ENCODE data around the gene ATP13A5. TPM values are rescaled to one million over a fixed set of nuclear protein-coding genes. Genes with fewer than 3 reads are reported as not detected.

ATP13A5 gene
- total RNA-seq, 2 donors from 2014 or later = 0.59 TPM; not detected in 1

DNA sequence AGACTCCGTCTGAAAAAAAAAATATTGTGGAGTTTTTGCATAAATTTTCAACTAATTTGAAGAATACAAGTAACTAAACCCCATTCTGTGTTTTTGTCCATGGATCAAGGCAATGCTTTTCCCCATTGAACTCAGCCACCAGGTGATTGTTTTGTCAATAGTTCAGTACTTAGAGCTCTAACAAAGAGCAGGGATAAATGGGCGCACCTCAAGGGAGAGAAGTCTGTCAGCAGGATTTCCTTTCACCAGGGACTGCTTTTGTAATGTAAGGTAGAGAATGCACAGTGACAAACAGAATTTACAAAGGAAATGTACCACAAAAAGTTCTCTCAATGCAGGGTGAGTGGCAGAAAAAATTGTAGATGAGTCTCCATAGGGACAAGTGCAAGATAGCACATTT lies 10.8 kb upstream of the ATP13A5 start:
- Mint-ChIP-seq H3K27ac (peak overlapping the region; percentile 24), H3K9me3 (peaks cover 5% of the 10 kb centered on the region), H3K36me3 (ENCODE audit: low read depth) (no peaks in the 10 kb centered on the region), H3K4me1 (peaks cover 27% of the 10 kb centered on the region), H3K27me3 (ENCODE audit: insufficient read depth) (peaks cover 7% of the 10 kb centered on the region), H3K4me3 (no peak overlapping the region)
- WGBS, 2 experiments (ENCODE audit: insufficient coverage in 1 of 2, insufficient read length in 1 of 2) = 61 to 71% methylated on average over 1 to 2 of the region's 2 CpGs
- Histone ChIP-seq H3K9ac (ENCODE audit: extremely low read depth, low read length, poor library complexity, severe bottlenecking) (no peak overlapping the region), H3K9me3 (ENCODE audit: control insufficient read depth, low read length) (peaks cover 7% of the 10 kb centered on the region), H3K27ac (ENCODE audit: low read depth, low read length) (no peak overlapping the region), H3K4me1 (ENCODE audit: control insufficient read depth, insufficient read depth, low read length) (peaks cover 11% of the 10 kb centered on the region), H3K36me3 (ENCODE audit: control insufficient read depth, insufficient read depth, low read length) (no peaks in the 10 kb centered on the region), H3K4me3 (ENCODE audit: low read length) (no peak overlapping the region), H3K27me3 (ENCODE audit: control insufficient read depth, insufficient read depth, low read length, poor library complexity, severe bottlenecking) (no peaks in the 10 kb centered on the region)
- DNase-seq = no peak
- TF ChIP-seq, protein P1, sequence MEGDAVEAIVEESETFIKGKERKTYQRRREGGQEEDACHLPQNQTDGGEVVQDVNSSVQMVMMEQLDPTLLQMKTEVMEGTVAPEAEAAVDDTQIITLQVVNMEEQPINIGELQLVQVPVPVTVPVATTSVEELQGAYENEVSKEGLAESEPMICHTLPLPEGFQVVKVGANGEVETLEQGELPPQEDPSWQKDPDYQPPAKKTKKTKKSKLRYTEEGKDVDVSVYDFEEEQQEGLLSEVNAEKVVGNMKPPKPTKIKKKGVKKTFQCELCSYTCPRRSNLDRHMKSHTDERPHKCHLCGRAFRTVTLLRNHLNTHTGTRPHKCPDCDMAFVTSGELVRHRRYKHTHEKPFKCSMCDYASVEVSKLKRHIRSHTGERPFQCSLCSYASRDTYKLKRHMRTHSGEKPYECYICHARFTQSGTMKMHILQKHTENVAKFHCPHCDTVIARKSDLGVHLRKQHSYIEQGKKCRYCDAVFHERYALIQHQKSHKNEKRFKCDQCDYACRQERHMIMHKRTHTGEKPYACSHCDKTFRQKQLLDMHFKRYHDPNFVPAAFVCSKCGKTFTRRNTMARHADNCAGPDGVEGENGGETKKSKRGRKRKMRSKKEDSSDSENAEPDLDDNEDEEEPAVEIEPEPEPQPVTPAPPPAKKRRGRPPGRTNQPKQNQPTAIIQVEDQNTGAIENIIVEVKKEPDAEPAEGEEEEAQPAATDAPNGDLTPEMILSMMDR (conservative IDR thresholded peaks at IDR 0.05) = no peak

DNA sequence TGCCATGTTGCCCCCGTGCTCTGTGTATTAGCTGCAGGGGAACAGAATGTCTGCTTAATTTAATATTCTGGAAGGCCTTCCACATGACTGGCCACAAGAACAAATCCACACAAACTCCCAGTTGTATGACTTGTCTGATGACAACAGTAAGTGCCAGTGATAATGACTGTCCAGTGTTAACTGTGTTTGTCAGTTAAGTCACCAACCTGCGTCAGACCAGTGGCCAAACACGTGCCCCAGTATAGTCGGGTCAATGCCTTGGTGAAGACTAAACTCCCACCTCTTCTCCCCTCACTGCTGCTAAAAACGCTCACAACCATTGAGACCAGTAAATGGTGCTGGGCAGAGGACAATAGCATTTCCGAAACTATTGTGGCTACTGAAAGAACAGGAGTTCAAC lies 9.8 kb upstream of the ATP13A5 start:
- no peak overlapping the region for H3K27ac ChIP-seq (ENCODE audit: low read depth, low read length)
- H3K4me1 Mint-ChIP-seq = peaks cover 33% of the 10 kb centered on the region
- no peak overlapping the region for H3K4me3 ChIP-seq (ENCODE audit: low read length)
- peaks cover 7% of the 10 kb centered on the region for H3K27me3 Mint-ChIP-seq (ENCODE audit: insufficient read depth)
- H3K4me3 Mint-ChIP-seq = no peak overlapping the region
- no peaks in the 10 kb centered on the region for H3K36me3 ChIP-seq (ENCODE audit: control insufficient read depth, insufficient read depth, low read length)
- TF ChIP-seq, protein P1 (conservative IDR thresholded peaks at IDR 0.05) = no peak
- H3K9ac ChIP-seq (ENCODE audit: extremely low read depth, low read length, poor library complexity, severe bottlenecking) = no peak overlapping the region
- H3K27me3 ChIP-seq (ENCODE audit: control insufficient read depth, insufficient read depth, low read length, poor library complexity, severe bottlenecking) = no peaks in the 10 kb centered on the region
- no peaks in the 10 kb centered on the region for H3K9me3 Mint-ChIP-seq
- peaks cover 14% of the 10 kb centered on the region for H3K4me1 ChIP-seq (ENCODE audit: control insufficient read depth, insufficient read depth, low read length)
- no peak for DNase-seq
- H3K27ac Mint-ChIP-seq = no peak overlapping the region
- 72 to 90% methylated on average over 2 to 6 of the region's 6 CpGs for WGBS, 2 experiments (ENCODE audit: insufficient coverage in 1 of 2, insufficient read length in 1 of 2)
- peaks cover 7% of the 10 kb centered on the region for H3K9me3 ChIP-seq (ENCODE audit: control insufficient read depth, low read length)
- no peaks in the 10 kb centered on the region for H3K36me3 Mint-ChIP-seq (ENCODE audit: low read depth)

DNA sequence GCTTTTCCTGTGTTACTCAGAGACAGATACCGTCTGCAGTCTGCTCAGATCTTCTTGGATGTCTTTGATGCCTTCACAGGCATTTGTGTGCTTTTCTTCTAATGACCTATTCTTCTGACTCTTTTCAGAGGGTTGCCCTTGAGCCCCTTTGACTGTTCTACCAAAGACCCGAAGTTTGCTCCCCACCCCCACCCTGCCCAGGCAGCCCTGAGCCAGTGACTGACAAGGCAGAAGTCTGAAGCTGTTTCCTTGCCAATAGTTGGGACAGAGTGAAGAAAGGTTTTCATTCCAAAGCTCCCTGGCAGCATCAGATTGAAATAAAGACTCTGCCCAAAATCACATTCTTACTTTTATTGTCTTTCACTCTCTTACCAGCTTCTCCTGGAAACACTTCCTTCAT lies 9.0 kb upstream of the ATP13A5 start:
- H3K4me3 Mint-ChIP-seq = no peak overlapping the region
- Histone ChIP-seq H3K27me3 (ENCODE audit: control insufficient read depth, insufficient read depth, low read length, poor library complexity, severe bottlenecking) (no peaks in the 10 kb centered on the region), H3K4me3 (ENCODE audit: low read length) (no peak overlapping the region), H3K9me3 (ENCODE audit: control insufficient read depth, low read length) (peaks cover 7% of the 10 kb centered on the region), H3K4me1 (ENCODE audit: control insufficient read depth, insufficient read depth, low read length) (peaks cover 15% of the 10 kb centered on the region), H3K27ac (ENCODE audit: low read depth, low read length) (peak overlapping the region; percentile 53), H3K9ac (ENCODE audit: extremely low read depth, low read length, poor library complexity, severe bottlenecking) (no peak overlapping the region), H3K36me3 (ENCODE audit: control insufficient read depth, insufficient read depth, low read length) (no peaks in the 10 kb centered on the region)
- H3K36me3 Mint-ChIP-seq (ENCODE audit: low read depth) = no peaks in the 10 kb centered on the region
- H3K27ac Mint-ChIP-seq = no peak overlapping the region
- 70 to 80% methylated on average over 1 to 2 of the region's 2 CpGs for WGBS, 2 experiments (ENCODE audit: insufficient coverage in 1 of 2, insufficient read length in 1 of 2)
- TF ChIP-seq, protein P1 (conservative IDR thresholded peaks at IDR 0.05) = no peak
- H3K9me3 Mint-ChIP-seq = no peaks in the 10 kb centered on the region
- H3K27me3 Mint-ChIP-seq (ENCODE audit: insufficient read depth) = peaks cover 6% of the 10 kb centered on the region
- H3K4me1 Mint-ChIP-seq = peaks cover 41% of the 10 kb centered on the region
- DNase-seq = no peak

Measured in endodermal cell (in vitro differentiated cells).